GM12801 (cell line): ENCODE results near the gene ZNF581.

Experiments
- TF ChIP-seq, protein P1 (sequence below): IDR thresholded peaks from one replicate; pipeline ENCODE4 v1.5.1; 2011; ENCODE audit warnings: control low read depth; ENCODE audit not compliant: insufficient read length; ENCODE audit errors: extremely low read depth

Gene ZNF581, protein sequence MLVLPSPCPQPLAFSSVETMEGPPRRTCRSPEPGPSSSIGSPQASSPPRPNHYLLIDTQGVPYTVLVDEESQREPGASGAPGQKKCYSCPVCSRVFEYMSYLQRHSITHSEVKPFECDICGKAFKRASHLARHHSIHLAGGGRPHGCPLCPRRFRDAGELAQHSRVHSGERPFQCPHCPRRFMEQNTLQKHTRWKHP

DNA sequence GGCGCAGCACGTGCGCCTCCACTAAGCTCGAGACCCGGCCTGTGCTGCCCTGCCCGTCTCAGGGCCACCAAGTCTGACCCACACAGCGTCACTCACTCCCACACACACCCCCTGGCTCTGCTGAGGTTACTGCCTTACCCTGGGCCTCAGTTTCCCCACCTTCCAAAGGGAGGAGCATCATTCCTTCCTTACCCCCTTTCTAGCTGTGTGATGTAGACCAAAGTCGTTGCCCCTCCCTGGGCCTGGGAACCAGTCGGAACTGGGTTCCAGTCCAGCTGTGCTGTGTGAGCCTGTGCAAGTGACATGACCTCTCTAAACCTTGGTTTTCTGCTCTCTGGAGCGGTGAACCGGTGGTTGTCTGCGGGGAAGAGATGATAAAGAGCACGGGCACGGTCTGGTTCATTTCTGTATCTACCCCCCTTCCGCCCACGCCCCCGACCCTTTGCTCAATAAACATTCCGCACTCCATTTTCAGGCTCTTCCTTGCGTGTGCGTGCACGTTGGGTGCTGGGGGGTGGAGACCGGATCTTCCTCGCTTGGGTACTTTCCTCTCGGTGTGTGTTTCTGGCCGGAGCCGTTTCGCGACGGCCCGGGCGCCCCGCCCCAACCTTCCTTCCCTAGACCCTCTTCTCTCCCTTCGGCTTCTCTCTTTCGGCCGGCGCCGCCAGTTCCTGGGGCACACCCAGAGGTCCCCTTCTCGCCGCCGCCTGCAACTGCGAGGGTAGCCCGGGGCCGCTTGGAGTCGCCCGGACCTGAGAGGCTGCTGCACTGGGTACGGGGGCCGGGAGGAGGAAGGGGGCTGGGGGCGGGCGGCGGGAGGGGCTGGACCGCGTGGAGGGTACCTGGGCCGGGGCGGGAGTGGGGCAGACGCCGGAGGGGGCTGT, at the start of gene ZNF581:
Gene ZNF581, plus strand, starts transcription at position 647 of the 884 bp plus-strand sequence. CDS start 923 bp downstream, outside the sequence.
- TF ChIP-seq, protein P1, sequence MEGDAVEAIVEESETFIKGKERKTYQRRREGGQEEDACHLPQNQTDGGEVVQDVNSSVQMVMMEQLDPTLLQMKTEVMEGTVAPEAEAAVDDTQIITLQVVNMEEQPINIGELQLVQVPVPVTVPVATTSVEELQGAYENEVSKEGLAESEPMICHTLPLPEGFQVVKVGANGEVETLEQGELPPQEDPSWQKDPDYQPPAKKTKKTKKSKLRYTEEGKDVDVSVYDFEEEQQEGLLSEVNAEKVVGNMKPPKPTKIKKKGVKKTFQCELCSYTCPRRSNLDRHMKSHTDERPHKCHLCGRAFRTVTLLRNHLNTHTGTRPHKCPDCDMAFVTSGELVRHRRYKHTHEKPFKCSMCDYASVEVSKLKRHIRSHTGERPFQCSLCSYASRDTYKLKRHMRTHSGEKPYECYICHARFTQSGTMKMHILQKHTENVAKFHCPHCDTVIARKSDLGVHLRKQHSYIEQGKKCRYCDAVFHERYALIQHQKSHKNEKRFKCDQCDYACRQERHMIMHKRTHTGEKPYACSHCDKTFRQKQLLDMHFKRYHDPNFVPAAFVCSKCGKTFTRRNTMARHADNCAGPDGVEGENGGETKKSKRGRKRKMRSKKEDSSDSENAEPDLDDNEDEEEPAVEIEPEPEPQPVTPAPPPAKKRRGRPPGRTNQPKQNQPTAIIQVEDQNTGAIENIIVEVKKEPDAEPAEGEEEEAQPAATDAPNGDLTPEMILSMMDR, result no peak

GRCh38 chr19:55594996-55595545, 48.4 kb upstream of the ZNF581 start:
- TF ChIP-seq, protein P1, result no peak

- TF ChIP-seq, protein P1, result no peak
These were observed 47.1 kb upstream of the ZNF581 start for GRCh38 chr19:55596304-55596703.

DNA sequence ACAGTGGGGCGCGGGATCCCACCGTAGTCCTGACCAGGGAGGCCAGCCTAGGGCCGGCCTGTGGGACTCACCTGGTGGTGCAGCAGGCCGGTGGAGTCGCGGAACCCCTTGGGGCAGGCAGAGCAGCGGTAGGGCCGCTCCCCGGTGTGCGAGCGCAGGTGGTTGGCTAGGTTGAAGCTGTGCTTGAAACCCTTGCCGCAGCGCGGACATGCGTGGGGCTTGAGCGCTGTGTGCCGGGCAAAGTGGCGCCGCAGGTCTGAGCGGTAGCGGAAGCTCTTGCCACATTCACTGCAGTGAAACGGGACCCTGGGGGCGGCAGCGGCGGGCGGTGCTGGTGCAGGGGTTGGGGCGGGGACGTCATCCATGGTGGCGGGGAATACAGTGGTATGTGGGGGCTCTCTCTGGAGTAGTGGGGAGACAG, 45.9 kb upstream of the ZNF581 start:
- TF ChIP-seq, protein P1, result no peak

- TF ChIP-seq, protein P1, result no peak
These were observed 45.4 kb upstream of the ZNF581 start for GRCh38 chr19:55598034-55598433.

DNA sequence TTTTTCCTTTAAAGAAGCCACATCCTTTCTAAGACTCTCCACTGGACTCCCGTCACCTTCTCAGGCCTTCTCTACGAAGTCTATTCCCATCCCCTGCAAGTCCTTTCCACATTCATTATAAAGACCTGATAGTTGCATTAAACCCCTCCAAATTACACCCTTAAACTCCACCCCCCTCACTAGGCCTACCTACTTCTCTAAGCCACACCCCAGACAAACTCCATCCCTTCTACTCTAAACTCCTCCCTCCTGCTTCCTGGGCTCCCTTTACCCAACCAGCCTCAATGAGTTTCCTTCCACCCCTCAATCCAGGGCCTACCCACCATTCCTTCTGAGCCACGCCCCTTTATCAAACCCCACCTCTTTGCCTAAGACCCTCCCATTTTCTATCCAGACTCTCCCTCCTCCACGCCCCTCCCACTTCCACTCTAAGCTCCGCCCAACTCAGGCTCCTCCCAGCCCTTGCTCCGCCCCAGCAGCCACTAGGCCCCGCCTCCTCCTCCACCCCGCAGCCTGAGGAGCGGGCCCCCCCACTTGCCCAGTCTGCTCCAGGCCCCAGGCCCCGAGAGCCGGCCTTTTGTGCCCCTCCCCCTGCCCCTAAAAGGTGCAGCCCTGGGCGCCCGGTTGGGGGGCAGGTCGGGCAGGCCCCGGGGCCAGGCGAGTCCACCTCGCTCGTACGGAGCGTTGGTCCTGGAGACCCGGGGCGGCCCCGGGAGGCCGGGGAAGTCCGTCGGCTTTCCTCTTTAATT, 44.6 kb upstream of the ZNF581 start:
- TF ChIP-seq, protein P1, result no peak

DNA sequence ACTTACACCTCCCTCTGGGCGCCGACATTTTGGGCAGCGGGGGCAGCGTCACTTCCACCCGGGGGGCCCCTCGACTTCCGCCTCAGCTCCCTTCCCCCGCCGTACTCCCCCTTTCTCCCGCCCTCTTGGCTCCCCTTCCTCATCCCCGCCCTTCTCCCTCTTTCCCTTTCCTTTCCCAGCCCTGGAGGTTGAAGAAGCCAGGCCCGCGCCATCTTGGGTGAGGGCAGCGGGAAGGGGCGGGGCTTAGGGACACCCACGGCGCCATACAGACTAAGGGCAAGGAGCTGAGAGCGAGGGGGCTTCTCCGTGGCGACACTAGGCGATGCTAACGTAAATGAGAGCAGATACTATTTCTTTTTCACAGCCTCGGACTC, 44.0 kb upstream of the ZNF581 start, which contains the start of gene FIZ1:
Gene FIZ1, minus strand, starts transcription at position 50 of the 374 bp plus-strand sequence. CDS start 1,652 bp downstream, outside the sequence.
- TF ChIP-seq, protein P1, result no peak
